CD8-positive, alpha-beta memory T cell (primary cell): ENCODE results near the gene INTS2. TPM values are rescaled to one million over a fixed set of nuclear protein-coding genes. Genes with fewer than 3 reads are reported as not detected.
"Not testable (repeated sequence)": the region's sequence is repeated elsewhere in the genome, so short reads cannot be mapped to it uniquely, and the experiment has no call there.

Source experiments
- CTCF ChIA-PET: fragments of 350-600 bp; sonication (Branson Sonifier 250); formaldehyde crosslinking; loops from one replicate; lab custom pipeline; 2021; ENCODE audit warnings: antibody characterized with exemption; lab: Charles Lee
- POLR2A ChIA-PET: fragments of 350-600 bp; sonication (Branson Sonifier 250); formaldehyde crosslinking; loops from one replicate; lab custom pipeline; 2021; ENCODE audit warnings: antibody characterized with exemption; lab: Charles Lee
- DNase-seq, 5 donors: peaks; one replicate each; pipeline versions ENCODE4 v3.0.0 to v3.0.0-alpha.2; 2020 to 2022; ENCODE audit warnings: mixed read lengths in 1 of 5
- H3K27ac ChIP-seq: one replicate; pipeline ENCODE4 v1.7.0; 2013; ENCODE audit warnings: low read depth, mild to moderate bottlenecking, low read length, moderate library complexity
- H3K27me3 ChIP-seq: 2 replicates; pipeline ENCODE4 v1.7.0; 2013; ENCODE audit warnings: low read length, mild to moderate bottlenecking; ENCODE audit not compliant: insufficient read depth, poor library complexity, severe bottlenecking
- H3K36me3 ChIP-seq: 2 replicates; pipeline ENCODE4 v1.7.0; 2013; ENCODE audit warnings: mild to moderate bottlenecking, low read length, moderate library complexity; ENCODE audit not compliant: insufficient read depth
- H3K4me1 ChIP-seq: 2 replicates; pipeline ENCODE4 v1.7.0; 2013; ENCODE audit warnings: mild to moderate bottlenecking, low read length, moderate library complexity; ENCODE audit not compliant: insufficient read depth
- H3K4me3 ChIP-seq: 2 replicates; pipeline ENCODE4 v1.7.0; 2013; ENCODE audit warnings: mild to moderate bottlenecking, low read length
- H3K9me3 ChIP-seq: 2 replicates; pipeline ENCODE4 v1.7.0; 2013; ENCODE audit warnings: mild to moderate bottlenecking, low read length
- H3K27ac Mint-ChIP-seq, 8 donors: one replicate each; pipeline ENCODE4 v1.8.0; 2020 to 2021; ENCODE audit warnings: mixed read lengths in 8 of 8, mild to moderate bottlenecking in 6 of 8, inconsistent platforms in 3 of 8, moderate library complexity in 3 of 8
- H3K27me3 Mint-ChIP-seq, 2 donors: one replicate each; pipeline ENCODE4 v1.8.0; 2020 to 2021; ENCODE audit warnings: mixed read lengths in 2 of 2, mild to moderate bottlenecking in 1 of 2, moderate library complexity in 1 of 2
- H3K36me3 Mint-ChIP-seq, 3 donors: one replicate each; pipeline ENCODE4 v1.8.0; 2020 to 2021; ENCODE audit warnings: mixed read lengths in 3 of 3, inconsistent platforms in 1 of 3, mild to moderate bottlenecking in 1 of 3
- H3K4me1 Mint-ChIP-seq, 3 donors: one replicate each; pipeline ENCODE4 v1.8.0; 2020 to 2021; ENCODE audit warnings: mixed read lengths in 3 of 3, inconsistent platforms in 1 of 3, mild to moderate bottlenecking in 1 of 3
- H3K4me3 Mint-ChIP-seq, 7 donors: one replicate each; pipeline ENCODE4 v1.8.0; 2020 to 2021; ENCODE audit warnings: mixed read lengths in 7 of 7, mild to moderate bottlenecking in 6 of 7, moderate library complexity in 4 of 7, inconsistent platforms in 2 of 7
- H3K9me3 Mint-ChIP-seq, 5 donors: one replicate each; pipeline ENCODE4 v1.8.0; 2020 to 2022; ENCODE audit warnings: mixed read lengths in 5 of 5, mild to moderate bottlenecking in 3 of 5, moderate library complexity in 2 of 5, inconsistent platforms in 1 of 5
- polyA plus RNA-seq: library from polyadenylated mRNA; unstranded; fragments of 300-500 nt; fragmentation: Illumina TruSeq; gene quantifications from one replicate; pipeline ENCODE4 v1.2.3, GENCODE V29; 2021
- total RNA-seq, 2 experiments: library from RNA; stranded (reverse); gene quantifications; one replicate each; pipeline ENCODE4 v1.2.3, GENCODE V29; 2021

The INTS2 gene
- total and polyA plus RNA-seq, 3 experiments from 2014 or later: 3.6 to 26.4 (median 25.9) TPM

- Mint-ChIP-seq H3K4me3 (peak overlapping the region in 1 of 7 donors; percentile 58), H3K36me3 (peaks cover 0 to 12% (median 2%) of the 10 kb centered on the region in 3 donors), H3K4me1 (peaks cover 23 to 36% (median 31%) of the 10 kb centered on the region in 3 donors)
- POLR2A ChIA-PET, H3K27me3 ChIP-seq, H3K27me3 Mint-ChIP-seq, H3K9me3 Mint-ChIP-seq, H3K36me3 ChIP-seq, H3K27ac ChIP-seq, H3K4me3 ChIP-seq, H3K4me1 ChIP-seq, H3K9me3 ChIP-seq, DNase-seq, CTCF ChIA-PET, H3K27ac Mint-ChIP-seq: not testable (repeated sequence)
Measured at GRCh38 chr17:61860397-61860796, 67.4 kb downstream of the INTS2 start.

GRCh38 chr17:61856035-61856434, 71.7 kb downstream of the INTS2 start:
- Mint-ChIP-seq H3K9me3 (no peaks in the 10 kb centered on the region), H3K27me3 (no peaks in the 10 kb centered on the region), H3K4me3 (no peak overlapping the region), H3K36me3 (peaks cover 0 to 6% (median 5%) of the 10 kb centered on the region in 3 donors), H3K27ac (no peak overlapping the region), H3K4me1 (peaks cover 0 to 9% (median 0%) of the 10 kb centered on the region in 3 donors)
- CTCF ChIA-PET: no interaction called here
- H3K36me3 ChIP-seq: no peaks in the 10 kb centered on the region
- no peak overlapping the region for H3K4me3 ChIP-seq
- no peaks in the 10 kb centered on the region for H3K27me3 ChIP-seq
- H3K4me1 ChIP-seq: no peaks in the 10 kb centered on the region
- POLR2A ChIA-PET: no interaction called here
- no peaks in the 10 kb centered on the region for H3K9me3 ChIP-seq
- no peak overlapping the region for H3K27ac ChIP-seq
- no peak for DNase-seq

GRCh38 chr17:61852857-61853256, 74.9 kb downstream of the INTS2 start:
- H3K36me3 ChIP-seq: no peaks in the 10 kb centered on the region
- ChIA-PET CTCF (no interaction called here), POLR2A (no interaction called here)
- Mint-ChIP-seq H3K27me3 (no peaks in the 10 kb centered on the region), H3K4me3 (no peak overlapping the region), H3K4me1 (peaks cover 0 to 5% (median 0%) of the 10 kb centered on the region in 3 donors), H3K27ac (no peak overlapping the region), H3K36me3 (peaks cover 0 to 6% (median 5%) of the 10 kb centered on the region in 3 donors), H3K9me3 (no peaks in the 10 kb centered on the region)
- H3K27me3 ChIP-seq: no peaks in the 10 kb centered on the region
- H3K4me1 ChIP-seq: no peaks in the 10 kb centered on the region
- H3K27ac ChIP-seq: no peak overlapping the region
- no peaks in the 10 kb centered on the region for H3K9me3 ChIP-seq
- H3K4me3 ChIP-seq: no peak overlapping the region
- DNase-seq: no peak

- peaks cover 0 to under 1% (median 0%) of the 10 kb centered on the region in 3 donors for H3K4me1 Mint-ChIP-seq
- H3K4me3 ChIP-seq: no peak overlapping the region
- CTCF ChIA-PET: no interaction called here
- H3K27ac Mint-ChIP-seq: peak overlapping the region in 1 of 8 donors; percentile 35
- no peaks in the 10 kb centered on the region for H3K27me3 Mint-ChIP-seq
- peaks cover 0 to 6% (median 4%) of the 10 kb centered on the region in 3 donors for H3K36me3 Mint-ChIP-seq
- POLR2A ChIA-PET: no interaction called here
- no peak overlapping the region for H3K4me3 Mint-ChIP-seq
- H3K4me1 ChIP-seq: no peaks in the 10 kb centered on the region
- no peak overlapping the region for H3K27ac ChIP-seq
- no peaks in the 10 kb centered on the region for H3K9me3 ChIP-seq
- DNase-seq: no peak
- no peaks in the 10 kb centered on the region for H3K27me3 ChIP-seq
- no peaks in the 10 kb centered on the region for H3K9me3 Mint-ChIP-seq
- H3K36me3 ChIP-seq: no peaks in the 10 kb centered on the region
Measured at GRCh38 chr17:61849674-61850073, 78.1 kb downstream of the INTS2 start.

- Mint-ChIP-seq H3K27me3 (no peaks in the 10 kb centered on the region), H3K4me1 (no peaks in the 10 kb centered on the region), H3K36me3 (peaks cover 0 to 6% (median 4%) of the 10 kb centered on the region in 3 donors), H3K9me3 (no peaks in the 10 kb centered on the region), H3K4me3 (no peak overlapping the region), H3K27ac (no peak overlapping the region)
- H3K4me3 ChIP-seq: no peak overlapping the region
- H3K4me1 ChIP-seq: no peaks in the 10 kb centered on the region
- POLR2A ChIA-PET: no interaction called here
- H3K27ac ChIP-seq: no peak overlapping the region
- no peaks in the 10 kb centered on the region for H3K9me3 ChIP-seq
- CTCF ChIA-PET: no interaction called here
- DNase-seq: no peak
- no peaks in the 10 kb centered on the region for H3K27me3 ChIP-seq
- no peaks in the 10 kb centered on the region for H3K36me3 ChIP-seq
Measured at GRCh38 chr17:61848896-61849295, 78.9 kb downstream of the INTS2 start.

GRCh38 chr17:61848247-61848646, 79.5 kb downstream of the INTS2 start:
- Mint-ChIP-seq H3K27me3 (no peaks in the 10 kb centered on the region), H3K9me3 (peaks cover 0 to 1% (median 0%) of the 10 kb centered on the region in 5 donors), H3K27ac (no peak overlapping the region), H3K4me3 (no peak overlapping the region), H3K4me1 (no peaks in the 10 kb centered on the region), H3K36me3 (peaks cover 0 to 6% (median 4%) of the 10 kb centered on the region in 3 donors)
- Histone ChIP-seq H3K4me3 (no peak overlapping the region), H3K27ac (no peak overlapping the region), H3K9me3 (no peaks in the 10 kb centered on the region), H3K36me3 (no peaks in the 10 kb centered on the region), H3K4me1 (no peaks in the 10 kb centered on the region), H3K27me3 (no peaks in the 10 kb centered on the region)
- DNase-seq: no peak
- CTCF ChIA-PET: no interaction called here
- POLR2A ChIA-PET: no interaction called here

GRCh38 chr17:61847659-61848058, 80.1 kb downstream of the INTS2 start:
- POLR2A ChIA-PET: no interaction called here
- no peaks in the 10 kb centered on the region for H3K4me1 Mint-ChIP-seq
- H3K9me3 ChIP-seq: no peaks in the 10 kb centered on the region
- no peaks in the 10 kb centered on the region for H3K27me3 Mint-ChIP-seq
- H3K4me3 ChIP-seq: no peak overlapping the region
- H3K36me3 ChIP-seq: no peaks in the 10 kb centered on the region
- H3K4me1 ChIP-seq: no peaks in the 10 kb centered on the region
- H3K36me3 Mint-ChIP-seq: peaks cover 0 to 4% (median 3%) of the 10 kb centered on the region in 3 donors
- peaks cover 0 to 1% (median 0%) of the 10 kb centered on the region in 5 donors for H3K9me3 Mint-ChIP-seq
- no peak for DNase-seq
- H3K4me3 Mint-ChIP-seq: no peak overlapping the region
- no peak overlapping the region for H3K27ac Mint-ChIP-seq
- H3K27ac ChIP-seq: no peak overlapping the region
- CTCF ChIA-PET: no interaction called here
- no peaks in the 10 kb centered on the region for H3K27me3 ChIP-seq

- POLR2A ChIA-PET: no interaction called here
Measured at GRCh38 chr17:61846761-61847375, 80.9 kb downstream of the INTS2 start.

More at GRCh38 chr17:61846761-61847375, 80.9 kb downstream of the INTS2 start:
- Mint-ChIP-seq H3K36me3 (peaks cover 0 to 4% (median 3%) of the 10 kb centered on the region in 3 donors), H3K4me1 (no peaks in the 10 kb centered on the region), H3K9me3 (peaks cover 0 to 1% (median 0%) of the 10 kb centered on the region in 5 donors), H3K4me3 (no peak overlapping the region), H3K27ac (no peak overlapping the region), H3K27me3 (no peaks in the 10 kb centered on the region)
- Histone ChIP-seq H3K36me3 (no peaks in the 10 kb centered on the region), H3K4me1 (no peaks in the 10 kb centered on the region), H3K4me3 (no peak overlapping the region), H3K27ac (no peak overlapping the region), H3K27me3 (no peaks in the 10 kb centered on the region), H3K9me3 (no peaks in the 10 kb centered on the region)
- CTCF ChIA-PET: no interaction called here
- no peak for DNase-seq
